ENCODE data around the gene GPATCH11.

GRCh38 chr2:37091873-37092272 lies 7.6 kb downstream of the GPATCH11 start:
- TF ChIP-seq CTCF (conservative IDR thresholded peaks at IDR 0.05; ENCODE audit: low read length) (no peak), EZH2phosphoT487 (IDR thresholded peaks at IDR 0.05; ENCODE audit: borderline replicate concordance, low read depth, low read length) (no peak)

Measured in OCI-LY7 (cell line).